B cell (primary cell): ENCODE results near the gene SCAMP1. TPM values are rescaled to one million over a fixed set of nuclear protein-coding genes. Genes with fewer than 3 reads are reported as not detected.

Experiments used
- ATAC-seq: fragments of 200-7000 bp; cut with Tn5 transposase; one replicate; pipeline ENCODE4 v1.10.0; 2021; ENCODE audit warnings: low read depth, mild to moderate bottlenecking, moderate number of reproducible peaks, moderate library complexity
- CTCF ChIA-PET: fragments of 350-600 bp; sonication (Branson Sonifier 250); formaldehyde crosslinking; loops from one replicate; lab custom pipeline; 2021; ENCODE audit warnings: antibody characterized with exemption, inconsistent platforms; lab: Charles Lee
- POLR2A ChIA-PET: fragments of 350-600 bp; sonication (Branson Sonifier 250); formaldehyde crosslinking; loops from one replicate; lab custom pipeline; 2021; ENCODE audit warnings: antibody characterized with exemption; lab: Charles Lee
- DNase-seq: peaks from one replicate; pipeline ENCODE4 v3.0.0; 2013
- H2AFZ ChIP-seq: 2 replicates; pipeline ENCODE4 v1.6.1; 2012; ENCODE audit warnings: mild to moderate bottlenecking, low read depth, low read length; ENCODE audit not compliant: insufficient read depth, poor library complexity, severe bottlenecking
- H3K27ac ChIP-seq, 2 donors: 1 replicate in 1 of 2; 2 replicates in 1 of 2; pipeline ENCODE4 v1.5.1; 2012 to 2013; ENCODE audit warnings: low read length in 2 of 2, mild to moderate bottlenecking in 2 of 2, moderate library complexity in 1 of 2
- H3K27me3 ChIP-seq, 4 experiments: fragments of 200-600 bp in 1 of 4; sonication (generic) in 1 of 4; replicated peaks in 1 of 4; 1 replicate in 2 of 4; 2 replicates in 2 of 4; pipeline versions ENCODE4 v1.6.1 to v1.7.0; 2013 to 2016; ENCODE audit warnings: low read length in 3 of 4, mild to moderate bottlenecking in 2 of 4, mixed read lengths in 1 of 4, moderate library complexity in 1 of 4; ENCODE audit not compliant: insufficient read depth in 4 of 4, control insufficient read depth in 3 of 4; ENCODE audit errors: control extremely low read depth in 1 of 4
- H3K36me3 ChIP-seq, 2 experiments: replicated peaks in 1 of 2; 1 replicate in 1 of 2; 2 replicates in 1 of 2; pipeline versions ENCODE4 v1.6.1 to v1.7.1; 2013; ENCODE audit warnings: low read length in 1 of 2; ENCODE audit not compliant: insufficient read depth in 2 of 2, control insufficient read depth in 1 of 2; ENCODE audit errors: control extremely low read depth in 1 of 2, extremely low read depth in 1 of 2
- H3K4me1 ChIP-seq, 2 donors: fragments of 200-600 bp in 1 of 2; sonication (generic) in 1 of 2; 1 replicate in 1 of 2; 2 replicates in 1 of 2; pipeline versions ENCODE4 v1.5.1 to v1.6.1; 2013 to 2017; ENCODE audit warnings: low read length in 2 of 2; ENCODE audit not compliant: control insufficient read depth in 2 of 2, insufficient read depth in 2 of 2
- H3K4me2 ChIP-seq: replicated peaks from 2 replicates; pipeline ENCODE3; 2012; ENCODE audit warnings: mild to moderate bottlenecking, low read depth, low read length; ENCODE audit not compliant: poor library complexity, severe bottlenecking
- H3K4me3 ChIP-seq, 5 experiments: fragments of 200-600 bp in 1 of 5; sonication (generic) in 1 of 5; 1 replicate in 3 of 5; 2 replicates in 2 of 5; pipeline versions ENCODE4 v1.5.1 to v1.7.0; 2011 to 2016; ENCODE audit warnings: low read length in 4 of 5, mild to moderate bottlenecking in 4 of 5, low read depth in 2 of 5, control low read depth in 1 of 5, moderate library complexity in 1 of 5; ENCODE audit not compliant: insufficient read depth in 1 of 5; ENCODE audit errors: control extremely low read depth in 1 of 5, extremely low read depth in 1 of 5
- H3K79me2 ChIP-seq: fragments of 200-600 bp; sonication (generic); one replicate; pipeline ENCODE4 v1.6.0; 2016; ENCODE audit warnings: low read length; ENCODE audit not compliant: control insufficient read depth, insufficient read depth
- H3K9ac ChIP-seq: fragments of 200-600 bp; sonication (generic); 2 replicates; pipeline ENCODE4 v1.6.1; 2017; ENCODE audit warnings: mild to moderate bottlenecking, low read length, moderate library complexity
- H3K9me3 ChIP-seq, 3 donors: one replicate each; pipeline versions ENCODE4 v1.6.1 to v1.7.1; 2013; ENCODE audit warnings: low read length in 2 of 3; ENCODE audit not compliant: control insufficient read depth in 2 of 3, insufficient read depth in 1 of 3; ENCODE audit errors: control extremely low read depth in 1 of 3
- H4K20me1 ChIP-seq: 2 replicates; pipeline ENCODE4 v1.6.0; 2012; ENCODE audit warnings: mild to moderate bottlenecking, low read length; ENCODE audit not compliant: insufficient read depth, control insufficient read depth, poor library complexity, severe bottlenecking
- H3K27ac Mint-ChIP-seq: one replicate; pipeline ENCODE4 v1.8.0; 2021; ENCODE audit warnings: mixed read lengths
- H3K27me3 Mint-ChIP-seq: one replicate; pipeline ENCODE4 v1.8.0; 2021; ENCODE audit warnings: mixed read lengths
- H3K4me1 Mint-ChIP-seq: one replicate; pipeline ENCODE4 v1.8.0; 2021; ENCODE audit warnings: mixed read lengths
- H3K4me3 Mint-ChIP-seq: one replicate; pipeline ENCODE4 v1.8.0; 2021; ENCODE audit warnings: mixed read lengths
- H3K9me3 Mint-ChIP-seq: one replicate; pipeline ENCODE4 v1.8.0; 2022; ENCODE audit warnings: mixed read lengths; ENCODE audit not compliant: insufficient read depth
- EZH2 ChIP-seq: IDR thresholded peaks from 2 replicates; pipeline ENCODE4 v1.6.1; 2012; ENCODE audit warnings: borderline replicate concordance, low read depth, mild to moderate bottlenecking, moderate library complexity, low read length; ENCODE audit not compliant: insufficient read depth, poor library complexity, severe bottlenecking
- WGBS: methylation state at CpG from one replicate; pipeline ENCODE4 v1.1.5; 2013; ENCODE audit warnings: missing lambda C conversion rate; ENCODE audit not compliant: insufficient coverage; 5-methylcytosine and 5-hydroxymethylcytosine counted together
- intact Hi-C: fragments of 100-400 bp; cut with micrococcal nuclease; formaldehyde crosslinking; loops from one replicate; pipeline ENCODE4 v1.10.0; 2022
- polyA plus RNA-seq: library from polyadenylated mRNA; depleted of rRNA; stranded (reverse); fragments of >200 nt; gene quantifications from 2 replicates; pipeline ENCODE4 v1.2.3, GENCODE V29; 2012
- total RNA-seq, 2 donors: library from RNA; stranded (reverse); fragments of 120-200 nt in 1 of 2; gene quantifications; 1 replicate in 1 of 2; 2 replicates in 1 of 2; pipeline versions ENCODE4 v1.2.3 to v1.2.4, GENCODE V29; 2013 to 2022
- TF ChIP-seq, protein P1 (sequence below): fragments of 200-600 bp; IDR thresholded peaks from one replicate; pipeline ENCODE4 v1.8.0; 2022; ENCODE audit warnings: antibody characterized with exemption, mild to moderate bottlenecking

The SCAMP1 gene
- total and polyA plus RNA-seq, 2 donors (not counting 1 experiment from before 2014, with no cell fraction given), result 3.8 to 25.4 TPM

DNA sequence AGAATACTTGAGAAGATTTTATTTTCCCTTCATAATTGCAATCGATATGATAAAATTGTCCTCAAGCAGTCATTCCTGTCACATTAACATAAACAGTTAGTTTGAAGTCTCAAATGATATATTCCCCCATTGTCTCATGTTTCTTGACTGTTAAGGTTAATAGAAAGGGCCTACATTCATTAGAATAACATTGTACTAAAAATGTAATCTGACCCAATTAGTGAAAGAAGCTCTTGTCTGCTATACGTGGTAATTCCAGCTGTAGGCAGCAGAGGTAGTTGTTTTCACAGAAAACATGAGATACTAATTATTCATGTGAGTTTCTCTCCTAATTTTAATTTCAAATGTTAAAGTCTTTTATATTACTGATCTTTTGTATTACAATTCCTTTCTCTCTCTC, 40.0 kb upstream of the SCAMP1 start:
- Histone ChIP-seq H3K27me3 (no peaks in the 10 kb centered on the region), H2AFZ (no peak overlapping the region), H3K4me1 (no peaks in the 10 kb centered on the region), H3K9me3 (no peaks in the 10 kb centered on the region), H4K20me1 (no peaks in the 10 kb centered on the region), H3K79me2 (no peaks in the 10 kb centered on the region), H3K9ac (no peak overlapping the region), H3K4me2 (no peak overlapping the region), H3K4me3 (no peak overlapping the region), H3K36me3 (no peaks in the 10 kb centered on the region), H3K27ac (no peak overlapping the region)
- intact Hi-C loops, result no loop called here
- TF ChIP-seq, protein P1, sequence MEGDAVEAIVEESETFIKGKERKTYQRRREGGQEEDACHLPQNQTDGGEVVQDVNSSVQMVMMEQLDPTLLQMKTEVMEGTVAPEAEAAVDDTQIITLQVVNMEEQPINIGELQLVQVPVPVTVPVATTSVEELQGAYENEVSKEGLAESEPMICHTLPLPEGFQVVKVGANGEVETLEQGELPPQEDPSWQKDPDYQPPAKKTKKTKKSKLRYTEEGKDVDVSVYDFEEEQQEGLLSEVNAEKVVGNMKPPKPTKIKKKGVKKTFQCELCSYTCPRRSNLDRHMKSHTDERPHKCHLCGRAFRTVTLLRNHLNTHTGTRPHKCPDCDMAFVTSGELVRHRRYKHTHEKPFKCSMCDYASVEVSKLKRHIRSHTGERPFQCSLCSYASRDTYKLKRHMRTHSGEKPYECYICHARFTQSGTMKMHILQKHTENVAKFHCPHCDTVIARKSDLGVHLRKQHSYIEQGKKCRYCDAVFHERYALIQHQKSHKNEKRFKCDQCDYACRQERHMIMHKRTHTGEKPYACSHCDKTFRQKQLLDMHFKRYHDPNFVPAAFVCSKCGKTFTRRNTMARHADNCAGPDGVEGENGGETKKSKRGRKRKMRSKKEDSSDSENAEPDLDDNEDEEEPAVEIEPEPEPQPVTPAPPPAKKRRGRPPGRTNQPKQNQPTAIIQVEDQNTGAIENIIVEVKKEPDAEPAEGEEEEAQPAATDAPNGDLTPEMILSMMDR, result peak; percentile 49
- TF ChIP-seq EZH2, result no peak
- CTCF ChIA-PET, result interaction anchor here (1.0 to 3.1 kb wide), 6 partner anchors 38 to 812 kb away, joined by 4 to 18 read pairs (median 5); no protein-coding TSS in a partner anchor
- WGBS, result no CpG with 5 or more reads among the region's 2 CpGs
- H3K9me3 Mint-ChIP-seq, result no peaks in the 10 kb centered on the region
- H3K27ac Mint-ChIP-seq, result no peak overlapping the region
- POLR2A ChIA-PET, result no interaction called here
- DNase-seq (peak; percentile 20), ATAC-seq (no peak)
- no peaks in the 10 kb centered on the region for H3K27me3 Mint-ChIP-seq
- H3K4me3 Mint-ChIP-seq, result no peak overlapping the region
- no peaks in the 10 kb centered on the region for H3K4me1 Mint-ChIP-seq

GRCh38 chr5:78323241-78323640, 37.2 kb upstream of the SCAMP1 start:
- POLR2A ChIA-PET, result no interaction called here
- no peak for ATAC-seq
- no peaks in the 10 kb centered on the region for H3K9me3 Mint-ChIP-seq

More at GRCh38 chr5:78323241-78323640, 37.2 kb upstream of the SCAMP1 start:
- Histone ChIP-seq H3K36me3 (no peaks in the 10 kb centered on the region), H3K79me2 (no peaks in the 10 kb centered on the region), H3K27ac (no peak overlapping the region), H4K20me1 (no peaks in the 10 kb centered on the region), H3K27me3 (no peaks in the 10 kb centered on the region), H3K4me2 (no peak overlapping the region), H3K9me3 (no peaks in the 10 kb centered on the region), H3K9ac (no peak overlapping the region), H3K4me3 (no peak overlapping the region), H3K4me1 (no peaks in the 10 kb centered on the region), H2AFZ (no peak overlapping the region)
- intact Hi-C loops, result no loop called here
- Mint-ChIP-seq H3K4me1 (no peaks in the 10 kb centered on the region), H3K27me3 (peaks cover 8% of the 10 kb centered on the region), H3K27ac (no peak overlapping the region), H3K4me3 (no peak overlapping the region)
- no peak for DNase-seq
- no peak for TF ChIP-seq EZH2
- TF ChIP-seq, protein P1, result no peak
- CTCF ChIA-PET, result interaction anchor here (1.5 to 3.1 kb wide), 2 partner anchors 18 to 642 kb away, joined by 4 to 18 read pairs; no protein-coding TSS in a partner anchor
